Thyroid gland (tissue), 4 donors: Measurements from ENCODE around the gene DIO3. TPM values are rescaled to one million over a fixed set of nuclear protein-coding genes. Genes with fewer than 3 reads are reported as not detected.

Experiments
- DNase-seq, 2 donors: peaks; one replicate each; pipeline ENCODE4 v3.0.0-alpha.2; 2019
- H3K27ac ChIP-seq, 3 donors: fragments of 200-600 bp; sonication (generic); 1 replicate in 2 of 3; 2 replicates in 1 of 3; pipeline ENCODE4 v1.5.1; 2016 to 2019; ENCODE audit warnings: mild to moderate bottlenecking in 1 of 3, moderate library complexity in 1 of 3
- H3K27me3 ChIP-seq: fragments of 200-600 bp; sonication (generic); one replicate; pipeline ENCODE4 v1.5.1; 2019
- H3K36me3 ChIP-seq, 2 donors: fragments of 200-600 bp; sonication (generic); one replicate each; pipeline ENCODE4 v1.5.1; 2016 to 2019
- H3K4me1 ChIP-seq, 2 donors: fragments of 200-600 bp; sonication (generic); one replicate each; pipeline ENCODE4 v1.5.1; 2017 to 2019
- H3K4me3 ChIP-seq, 3 donors: fragments of 200-600 bp; sonication (generic); replicated peaks in 1 of 3; 1 replicate in 2 of 3; 2 replicates in 1 of 3; pipeline ENCODE4 v1.5.1; 2016; ENCODE audit warnings: mild to moderate bottlenecking in 1 of 3
- H3K9me3 ChIP-seq: fragments of 200-600 bp; sonication (generic); one replicate; pipeline ENCODE4 v1.5.1; 2017
- CTCF ChIP-seq, 6 experiments: fragments of 200-600 bp in 3 of 6; fragments of 450-650 bp in 3 of 6; sonication (generic) in 3 of 6; IDR thresholded peaks; one replicate each; pipeline ENCODE4 v1.5.1; 2016 to 2019; ENCODE audit warnings: antibody characterized with exemption in 6 of 6, mild to moderate bottlenecking in 2 of 6, inconsistent platforms in 1 of 6, moderate library complexity in 1 of 6
- POLR2A ChIP-seq, 2 donors: fragments of 450-650 bp; IDR thresholded peaks; one replicate each; pipeline ENCODE4 v1.6.1; 2017; ENCODE audit warnings: antibody characterized with exemption in 2 of 2, mild to moderate bottlenecking in 2 of 2, moderate library complexity in 1 of 2
- WGBS, 2 donors: methylation state at CpG; one replicate each; pipeline ENCODE4 v1.1.5; 2017; 5-methylcytosine and 5-hydroxymethylcytosine counted together
- intact Hi-C: fragments of 100-400 bp; cut with DNase I; formaldehyde crosslinking; loops from one replicate; pipeline ENCODE4 v1.15.1; 2023
- total RNA-seq, 4 donors: library from RNA; depleted of rRNA; stranded (reverse); fragments of >200 nt; gene quantifications; one replicate each; pipeline ENCODE4 v1.2.3, GENCODE V29; 2016

Gene DIO3
- total RNA-seq, 4 donors from 2014 or later, result 7.0 to 10.7 (median 7.6) TPM

- TF ChIP-seq POLR2A (IDR thresholded peaks at IDR 0.05) (no peak), CTCF (IDR thresholded peaks at IDR 0.05) (no peak)
- no peaks in the 10 kb centered on the region for H3K27me3 ChIP-seq
- no peaks in the 10 kb centered on the region for H3K36me3 ChIP-seq
- no peaks in the 10 kb centered on the region for H3K4me1 ChIP-seq
- H3K4me3 ChIP-seq, result no peak overlapping the region
- no peaks in the 10 kb centered on the region for H3K9me3 ChIP-seq
- no peak overlapping the region for H3K27ac ChIP-seq
- intact Hi-C loops, result no loop called here
- no peak for DNase-seq
- WGBS, 2 donors, result 89 to 95% methylated on average over 7 of the region's 7 CpGs
Observed at GRCh38 chr14:101593411-101594238, 32.3 kb downstream of the DIO3 start.

DNA sequence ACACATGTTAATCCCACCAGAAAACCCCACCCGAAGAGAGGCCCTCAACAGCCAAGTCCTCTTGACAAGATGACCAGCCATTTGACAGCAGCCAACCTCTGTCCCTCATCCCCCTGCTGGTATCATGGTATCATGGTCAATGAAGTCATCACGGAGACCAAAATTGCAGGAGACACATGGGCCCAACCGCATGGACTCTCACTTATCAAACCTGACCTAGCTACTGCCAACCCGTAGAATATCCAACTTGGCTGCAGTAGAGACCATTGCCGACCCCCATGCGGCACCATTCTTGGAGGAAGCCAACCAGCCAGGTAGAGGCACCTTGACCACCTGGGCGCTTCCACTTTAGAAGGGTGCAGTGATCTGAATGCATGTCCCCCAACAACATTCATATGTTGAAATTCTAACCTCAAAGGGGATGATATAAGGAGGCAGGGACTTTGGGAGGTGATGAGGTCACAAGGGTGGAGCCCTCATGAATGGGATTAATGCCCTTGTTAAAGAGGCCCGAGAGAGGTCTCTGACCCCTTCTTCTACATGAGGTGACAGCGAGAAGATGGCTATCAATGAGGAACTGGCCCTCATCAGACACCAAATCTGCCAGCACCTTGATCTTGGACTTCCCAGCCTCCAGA lies 33.3 kb downstream of the DIO3 start:
- Histone ChIP-seq H3K27ac (no peak overlapping the region), H3K4me3 (no peak overlapping the region), H3K27me3 (no peaks in the 10 kb centered on the region), H3K36me3 (no peaks in the 10 kb centered on the region), H3K9me3 (no peaks in the 10 kb centered on the region), H3K4me1 (no peaks in the 10 kb centered on the region)
- WGBS, 2 donors, result 92 to 97% methylated on average over 9 of the region's 9 CpGs
- no peak for DNase-seq
- intact Hi-C loops, result no loop called here
- TF ChIP-seq POLR2A (IDR thresholded peaks at IDR 0.05), result no peak
- no peak for TF ChIP-seq CTCF (IDR thresholded peaks at IDR 0.05)

GRCh38 chr14:101595349-101595748 lies 34.1 kb downstream of the DIO3 start:
- H3K4me3 ChIP-seq, result no peak overlapping the region
- no peak overlapping the region for H3K27ac ChIP-seq
- TF ChIP-seq CTCF (IDR thresholded peaks at IDR 0.05) (no peak), POLR2A (IDR thresholded peaks at IDR 0.05) (no peak)
- DNase-seq, result no peak
- 81 to 89% methylated on average over 4 of the region's 4 CpGs for WGBS, 2 donors
- no peaks in the 10 kb centered on the region for H3K27me3 ChIP-seq
- H3K4me1 ChIP-seq, result no peaks in the 10 kb centered on the region
- H3K9me3 ChIP-seq, result no peaks in the 10 kb centered on the region
- intact Hi-C loops, result no loop called here
- H3K36me3 ChIP-seq, result no peaks in the 10 kb centered on the region

GRCh38 chr14:101595887-101596721 lies 34.8 kb downstream of the DIO3 start:
- Histone ChIP-seq H3K36me3 (no peaks in the 10 kb centered on the region), H3K4me3 (no peak overlapping the region), H3K27me3 (no peaks in the 10 kb centered on the region), H3K27ac (no peak overlapping the region), H3K4me1 (no peaks in the 10 kb centered on the region), H3K9me3 (no peaks in the 10 kb centered on the region)
- no peak for TF ChIP-seq CTCF (IDR thresholded peaks at IDR 0.05)
- TF ChIP-seq POLR2A (IDR thresholded peaks at IDR 0.05), result no peak
- intact Hi-C loops, result no loop called here
- no peak for DNase-seq
- 80 to 84% methylated on average over 8 of the region's 8 CpGs for WGBS, 2 donors
